ENCODE results near the gene NDUFB4.
"Not testable (repeated sequence)": the region's sequence is repeated elsewhere in the genome, so short reads cannot be mapped to it uniquely, and the experiment has no call there.

NDUFB4 gene

GRCh38 chr3:120637851-120638559, 41.9 kb downstream of the NDUFB4 start:
- H3K4me3 ChIP-seq (ENCODE audit: low read depth, low read length), result no peak overlapping the region
- no peak for DNase-seq
- no peak overlapping the region for H2BK5ac ChIP-seq (ENCODE audit: low read depth, low read length, poor library complexity)
- no peak overlapping the region for H4K91ac ChIP-seq (ENCODE audit: low read depth, low read length)
- no peak overlapping the region for H3K27ac ChIP-seq (ENCODE audit: low read depth, low read length)
- H3K4me1 ChIP-seq (ENCODE audit: control insufficient read depth in 1 of 2, insufficient read depth in 2 of 2, low read length in 2 of 2), result no peaks in the 10 kb centered on the region
- no peak overlapping the region for H2AFZ ChIP-seq (ENCODE audit: insufficient read depth, low read length, poor library complexity)
- WGBS (ENCODE audit: extremely low coverage, insufficient coverage, insufficient read length), result no CpG with 5 or more reads among the region's 6 CpGs
- no peaks in the 10 kb centered on the region for H3K36me3 ChIP-seq (ENCODE audit: control insufficient read depth in 1 of 2, insufficient read depth in 2 of 2, low read length in 2 of 2)
- no peaks in the 10 kb centered on the region for H3K27me3 ChIP-seq (ENCODE audit: insufficient read depth, low read length)
- H3K23ac ChIP-seq (ENCODE audit: low read length), result no peak overlapping the region
- H3K79me2 ChIP-seq (ENCODE audit: control insufficient read depth, insufficient read depth, low read length, poor library complexity), result no peaks in the 10 kb centered on the region
- H3K4ac ChIP-seq (ENCODE audit: low read depth, low read length), result no peak overlapping the region
- no peak overlapping the region for H4K8ac ChIP-seq (ENCODE audit: low read depth, low read length)
- no peak overlapping the region for H2BK12ac ChIP-seq (ENCODE audit: low read length)
- H3K18ac ChIP-seq (ENCODE audit: low read length), result no peak overlapping the region
- H2AK5ac ChIP-seq (ENCODE audit: low read length), result no peak overlapping the region
- H3K79me1 ChIP-seq (ENCODE audit: low read length), result no peaks in the 10 kb centered on the region
- no peak overlapping the region for H4K12ac ChIP-seq (ENCODE audit: low read depth, low read length)
- no peak overlapping the region for H3K4me2 ChIP-seq (ENCODE audit: low read length)
- H3K9ac ChIP-seq (ENCODE audit: low read length), result no peak overlapping the region
- H2BK120ac ChIP-seq (ENCODE audit: insufficient read depth, low read length, poor library complexity), result no peak overlapping the region
- H3K9me3 ChIP-seq (ENCODE audit: insufficient read depth, low read depth, low read length), result no peaks in the 10 kb centered on the region
- H3K14ac ChIP-seq (ENCODE audit: low read length), result no peak overlapping the region

GRCh38 chr3:120638820-120639219, 42.7 kb downstream of the NDUFB4 start:
- not testable (repeated sequence) for H4K8ac ChIP-seq (ENCODE audit: low read depth, low read length); H3K27me3 ChIP-seq (ENCODE audit: insufficient read depth, low read length); H3K36me3 ChIP-seq (ENCODE audit: control insufficient read depth in 1 of 2, insufficient read depth in 2 of 2, low read length in 2 of 2); H2BK5ac ChIP-seq (ENCODE audit: low read depth, low read length, poor library complexity); H4K91ac ChIP-seq (ENCODE audit: low read depth, low read length); H3K4me3 ChIP-seq (ENCODE audit: low read depth, low read length); H3K4me1 ChIP-seq (ENCODE audit: control insufficient read depth in 1 of 2, insufficient read depth in 2 of 2, low read length in 2 of 2); H3K14ac ChIP-seq (ENCODE audit: low read length); H3K4me2 ChIP-seq (ENCODE audit: low read length); H2AFZ ChIP-seq (ENCODE audit: insufficient read depth, low read length, poor library complexity); H2BK12ac ChIP-seq (ENCODE audit: low read length); H3K79me2 ChIP-seq (ENCODE audit: control insufficient read depth, insufficient read depth, low read length, poor library complexity); H3K27ac ChIP-seq (ENCODE audit: low read depth, low read length); H3K79me1 ChIP-seq (ENCODE audit: low read length); H3K18ac ChIP-seq (ENCODE audit: low read length); H3K4ac ChIP-seq (ENCODE audit: low read depth, low read length); H2AK5ac ChIP-seq (ENCODE audit: low read length); H3K23ac ChIP-seq (ENCODE audit: low read length); DNase-seq; H4K12ac ChIP-seq (ENCODE audit: low read depth, low read length); H3K9ac ChIP-seq (ENCODE audit: low read length); H2BK120ac ChIP-seq (ENCODE audit: insufficient read depth, low read length, poor library complexity); H3K9me3 ChIP-seq (ENCODE audit: insufficient read depth, low read depth, low read length)
- no CpG with 5 or more reads among the region's 4 CpGs for WGBS (ENCODE audit: extremely low coverage, insufficient coverage, insufficient read length)

- Histone ChIP-seq H2BK12ac (ENCODE audit: low read length) (no peak overlapping the region), H3K27me3 (ENCODE audit: insufficient read depth, low read length) (no peaks in the 10 kb centered on the region), H2AFZ (ENCODE audit: insufficient read depth, low read length, poor library complexity) (no peak overlapping the region), H3K14ac (ENCODE audit: low read length) (no peak overlapping the region), H3K4me3 (ENCODE audit: low read depth, low read length) (no peak overlapping the region), H3K4me2 (ENCODE audit: low read length) (no peak overlapping the region), H3K9ac (ENCODE audit: low read length) (no peak overlapping the region), H3K79me1 (ENCODE audit: low read length) (no peaks in the 10 kb centered on the region), H4K8ac (ENCODE audit: low read depth, low read length) (no peak overlapping the region), H3K4me1 (ENCODE audit: control insufficient read depth in 1 of 2, insufficient read depth in 2 of 2, low read length in 2 of 2) (peaks cover 0 to 2% of the 10 kb centered on the region in 2 experiments), H3K79me2 (ENCODE audit: control insufficient read depth, insufficient read depth, low read length, poor library complexity) (no peaks in the 10 kb centered on the region), H3K4ac (ENCODE audit: low read depth, low read length) (no peak overlapping the region), H2BK120ac (ENCODE audit: insufficient read depth, low read length, poor library complexity) (no peak overlapping the region), H4K91ac (ENCODE audit: low read depth, low read length) (no peak overlapping the region), H4K12ac (ENCODE audit: low read depth, low read length) (no peak overlapping the region), H2BK5ac (ENCODE audit: low read depth, low read length, poor library complexity) (no peak overlapping the region), H2AK5ac (ENCODE audit: low read length) (no peak overlapping the region), H3K18ac (ENCODE audit: low read length) (no peak overlapping the region), H3K36me3 (ENCODE audit: control insufficient read depth in 1 of 2, insufficient read depth in 2 of 2, low read length in 2 of 2) (no peaks in the 10 kb centered on the region), H3K9me3 (ENCODE audit: insufficient read depth, low read depth, low read length) (no peaks in the 10 kb centered on the region), H3K27ac (ENCODE audit: low read depth, low read length) (no peak overlapping the region), H3K23ac (ENCODE audit: low read length) (peak overlapping the region; percentile 92)
- DNase-seq, result no peak
- no CpG with 5 or more reads among the region's 1 CpG for WGBS (ENCODE audit: extremely low coverage, insufficient coverage, insufficient read length)
Observed at GRCh38 chr3:120640231-120640630, 44.1 kb downstream of the NDUFB4 start.

- H3K36me3 ChIP-seq (ENCODE audit: control insufficient read depth in 1 of 2, insufficient read depth in 2 of 2, low read length in 2 of 2), result no peaks in the 10 kb centered on the region
- H4K8ac ChIP-seq (ENCODE audit: low read depth, low read length), result no peak overlapping the region
- no peaks in the 10 kb centered on the region for H3K27me3 ChIP-seq (ENCODE audit: insufficient read depth, low read length)
- no peak overlapping the region for H4K91ac ChIP-seq (ENCODE audit: low read depth, low read length)
- no peak for DNase-seq
- H3K9me3 ChIP-seq (ENCODE audit: insufficient read depth, low read depth, low read length), result no peaks in the 10 kb centered on the region
- H2BK120ac ChIP-seq (ENCODE audit: insufficient read depth, low read length, poor library complexity), result no peak overlapping the region
- H3K18ac ChIP-seq (ENCODE audit: low read length), result no peak overlapping the region
- H2BK12ac ChIP-seq (ENCODE audit: low read length), result no peak overlapping the region
- no peak overlapping the region for H3K9ac ChIP-seq (ENCODE audit: low read length)
- no peak overlapping the region for H2BK5ac ChIP-seq (ENCODE audit: low read depth, low read length, poor library complexity)
- no peak overlapping the region for H3K4me3 ChIP-seq (ENCODE audit: low read depth, low read length)
- H3K4me2 ChIP-seq (ENCODE audit: low read length), result no peak overlapping the region
- no CpG with 5 or more reads among the region's 2 CpGs for WGBS (ENCODE audit: extremely low coverage, insufficient coverage, insufficient read length)
- H3K27ac ChIP-seq (ENCODE audit: low read depth, low read length), result no peak overlapping the region
- no peaks in the 10 kb centered on the region for H3K79me2 ChIP-seq (ENCODE audit: control insufficient read depth, insufficient read depth, low read length, poor library complexity)
- H3K4ac ChIP-seq (ENCODE audit: low read depth, low read length), result no peak overlapping the region
- no peak overlapping the region for H2AK5ac ChIP-seq (ENCODE audit: low read length)
- H4K12ac ChIP-seq (ENCODE audit: low read depth, low read length), result no peak overlapping the region
- no peak overlapping the region for H2AFZ ChIP-seq (ENCODE audit: insufficient read depth, low read length, poor library complexity)
- no peak overlapping the region for H3K14ac ChIP-seq (ENCODE audit: low read length)
- no peak overlapping the region for H3K23ac ChIP-seq (ENCODE audit: low read length)
- H3K79me1 ChIP-seq (ENCODE audit: low read length), result no peaks in the 10 kb centered on the region
- peaks cover 0 to 3% of the 10 kb centered on the region in 2 experiments for H3K4me1 ChIP-seq (ENCODE audit: control insufficient read depth in 1 of 2, insufficient read depth in 2 of 2, low read length in 2 of 2)
Observed at GRCh38 chr3:120641696-120642246, 45.6 kb downstream of the NDUFB4 start.

Data from trophoblast cell (in vitro differentiated cells and primary cell).